A549 (cell line): ENCODE data around the gene NR2E3. TPM values are rescaled to one million over a fixed set of nuclear protein-coding genes. Genes with fewer than 3 reads are reported as not detected.

Source experiments
- polyA plus RNA-seq, 4 experiments: library from polyadenylated mRNA; depleted of rRNA in 3 of 4; stranded (reverse); fragments of >200 nt; fragmentation: RNase III in 1 of 4; extraction: RNeasy Plus Mini Kit Qiagen cat#74134 plus additional on column Dnase treatment in 1 of 4; gene quantifications; 2 replicates in 3 of 4; 3 replicates in 1 of 4; pipeline ENCODE4 v1.2.3, GENCODE V29; 2011 to 2017
- small RNA-seq, 6 experiments: library from RNA; depleted of rRNA; stranded (forward); fragments of <200 nt; gene quantifications; one replicate each; pipeline ENCODE3, GENCODE V24; 2012

Gene NR2E3
- polyA plus RNA-seq, 2 of the 4 experiments (the other 2 are of a cell fraction): 0.13 to 0.79 TPM

Small RNAs within 50 kb of the gene (small RNA-seq; reads per million reads assigned to genes)
- 0 to 1.3 (median 0) reads per million in 6 experiments for gene RNA5SP399
